ENCODE data around the gene GNA12. TPM values are rescaled to one million over a fixed set of nuclear protein-coding genes. Genes with fewer than 3 reads are reported as not detected.

GNA12 gene
- total and polyA plus RNA-seq, 2 of the 4 experiments (the other 2 are of a cell fraction) = 14.3 to 93.9 TPM

DNA sequence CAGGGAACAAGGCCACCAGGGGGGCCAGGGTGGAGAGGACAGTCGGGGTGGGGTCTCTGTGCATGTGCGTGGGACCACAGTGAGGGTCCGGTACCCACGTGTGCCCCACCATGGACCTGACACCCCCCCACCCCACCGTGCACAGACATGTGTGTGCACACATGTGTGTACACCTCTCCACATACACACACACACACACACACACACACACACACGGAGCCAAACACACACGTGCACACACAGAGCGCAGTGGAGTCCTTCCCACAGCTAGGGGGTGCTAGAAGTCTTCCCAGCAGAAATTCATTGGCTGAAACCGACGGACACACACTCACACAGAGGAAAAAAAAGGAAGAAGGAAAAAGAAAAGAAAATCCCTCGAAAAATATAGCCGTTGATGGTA lies 42.8 kb upstream of the GNA12 start:
- dilution Hi-C loops (cut with HindIII; ENCODE audit: low sequenced_read_pairs, unreplicated experiment) (no loop called here), in situ Hi-C loops (cut with MboI; ENCODE audit: low sequenced_read_pairs) (loop anchor here (10.0 kb wide), 2 partner anchors 268 to 1008 kb away; no protein-coding TSS in a partner anchor), intact Hi-C loops (cut with micrococcal nuclease) (loop anchor here (1.0 to 5.0 kb wide), 2 partner anchors 268 to 1745 kb away; no protein-coding TSS in a partner anchor)
- Histone ChIP-seq H4K20me1 (ENCODE audit: insufficient read depth, low read length) (no peaks in the 10 kb centered on the region), H2BK120ac (ENCODE audit: low read depth, low read length) (no peak overlapping the region), H3K27ac (ENCODE audit: insufficient read depth, low read length) (no peak overlapping the region), H4K91ac (ENCODE audit: insufficient read depth, low read depth, low read length) (no peak overlapping the region), H2AK5ac (ENCODE audit: low read depth, low read length) (no peak overlapping the region; the same call in 1 of the 2 replicates), H3K56ac (ENCODE audit: extremely low read depth, insufficient read depth, low read length) (no peak overlapping the region), H3K36me3 (ENCODE audit: control insufficient read depth, insufficient read depth, low read length) (no peaks in the 10 kb centered on the region), H3K4me3 (ENCODE audit: insufficient read depth, low read depth, low read length) (no peak overlapping the region), H3K9me1 (ENCODE audit: insufficient read depth, low read length) (no peaks in the 10 kb centered on the region), H3K9ac (ENCODE audit: low read depth, low read length) (no peak overlapping the region), H3K27me3 (ENCODE audit: control insufficient read depth, insufficient read depth, low read length) (peaks cover 2% of the 10 kb centered on the region; the same call in 1 of the 2 replicates), H2AFZ (replicated peaks; ENCODE audit: low read length, poor library complexity) (peak overlapping the region; percentile 18), H2BK15ac (ENCODE audit: low read depth, low read length) (no peak overlapping the region), H3K14ac (replicated peaks; ENCODE audit: low read depth, low read length) (no peak overlapping the region), H2AK9ac (replicated peaks; ENCODE audit: low read depth, low read length, poor library complexity) (no peak overlapping the region), H3K4ac (ENCODE audit: low read depth, low read length) (no peak overlapping the region), H4K5ac (ENCODE audit: low read depth, low read length) (no peak overlapping the region), H2BK5ac (ENCODE audit: low read depth, low read length, poor library complexity, severe bottlenecking) (no peak overlapping the region), H2BK20ac (ENCODE audit: low read depth, low read length) (no peak overlapping the region), H3K23ac (ENCODE audit: low read depth, low read length) (no peak overlapping the region), H3K79me1 (ENCODE audit: low read depth in 1 of 2, low read length in 2 of 2) (no peaks in the 10 kb centered on the region), H3K9me3 (ENCODE audit: control insufficient read depth, insufficient read depth, low read length) (no peaks in the 10 kb centered on the region), H4K8ac (ENCODE audit: low read depth in 2 of 2, low read length in 2 of 2) (no peak overlapping the region), H3K4me2 (ENCODE audit: low read depth, low read length) (no peak overlapping the region), H3K18ac (ENCODE audit: low read depth, low read length) (no peak overlapping the region), H3K4me1 (ENCODE audit: control insufficient read depth, insufficient read depth, low read length) (no peaks in the 10 kb centered on the region)
- ChIA-PET CTCF (interaction anchor here (0.5 to 1.5 kb wide), 3 partner anchors 129 to 1730 kb away, joined by 3 to 5 read pairs (median 4); no protein-coding TSS in a partner anchor), POLR2A (ENCODE audit: unreplicated experiment) (no interaction called here)
- DNase-seq (peak; percentile 82), ATAC-seq (ENCODE audit: low read depth) (peak; percentile 98)
- no TSS peak for BruUV-seq (replicated peaks)
- WGBS, 2 experiments (ENCODE audit: extremely low coverage in 2 of 2, insufficient read length in 1 of 2) = 7% methylated on average over 2 of the region's 12 CpGs; no CpG with 5 or more reads in 1 of the 2 experiments
- TF ChIP-seq POLR2A (IDR thresholded peaks at IDR 0.05; ENCODE audit: low read depth, low read length) = no peak
- TF ChIP-seq, protein P1, sequence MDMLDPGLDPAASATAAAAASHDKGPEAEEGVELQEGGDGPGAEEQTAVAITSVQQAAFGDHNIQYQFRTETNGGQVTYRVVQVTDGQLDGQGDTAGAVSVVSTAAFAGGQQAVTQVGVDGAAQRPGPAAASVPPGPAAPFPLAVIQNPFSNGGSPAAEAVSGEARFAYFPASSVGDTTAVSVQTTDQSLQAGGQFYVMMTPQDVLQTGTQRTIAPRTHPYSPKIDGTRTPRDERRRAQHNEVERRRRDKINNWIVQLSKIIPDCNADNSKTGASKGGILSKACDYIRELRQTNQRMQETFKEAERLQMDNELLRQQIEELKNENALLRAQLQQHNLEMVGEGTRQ (IDR thresholded peaks at IDR 0.05; ENCODE audit: low read depth, low read length) = 0 out of 2 replicates have a peak, but pooled peaks have one; percentile 11
- TF ChIP-seq, protein P2, sequence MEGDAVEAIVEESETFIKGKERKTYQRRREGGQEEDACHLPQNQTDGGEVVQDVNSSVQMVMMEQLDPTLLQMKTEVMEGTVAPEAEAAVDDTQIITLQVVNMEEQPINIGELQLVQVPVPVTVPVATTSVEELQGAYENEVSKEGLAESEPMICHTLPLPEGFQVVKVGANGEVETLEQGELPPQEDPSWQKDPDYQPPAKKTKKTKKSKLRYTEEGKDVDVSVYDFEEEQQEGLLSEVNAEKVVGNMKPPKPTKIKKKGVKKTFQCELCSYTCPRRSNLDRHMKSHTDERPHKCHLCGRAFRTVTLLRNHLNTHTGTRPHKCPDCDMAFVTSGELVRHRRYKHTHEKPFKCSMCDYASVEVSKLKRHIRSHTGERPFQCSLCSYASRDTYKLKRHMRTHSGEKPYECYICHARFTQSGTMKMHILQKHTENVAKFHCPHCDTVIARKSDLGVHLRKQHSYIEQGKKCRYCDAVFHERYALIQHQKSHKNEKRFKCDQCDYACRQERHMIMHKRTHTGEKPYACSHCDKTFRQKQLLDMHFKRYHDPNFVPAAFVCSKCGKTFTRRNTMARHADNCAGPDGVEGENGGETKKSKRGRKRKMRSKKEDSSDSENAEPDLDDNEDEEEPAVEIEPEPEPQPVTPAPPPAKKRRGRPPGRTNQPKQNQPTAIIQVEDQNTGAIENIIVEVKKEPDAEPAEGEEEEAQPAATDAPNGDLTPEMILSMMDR (conservative IDR thresholded peaks at IDR 0.05; ENCODE audit: low read depth, low read length) = peak; percentile 76
- TF ChIP-seq MAFK (IDR thresholded peaks at IDR 0.05; ENCODE audit: low read depth, low read length) = no peak
- TF ChIP-seq FOS (IDR thresholded peaks at IDR 0.05; ENCODE audit: low read depth, low read length) = no peak
- TF ChIP-seq MXI1 (IDR thresholded peaks at IDR 0.05; ENCODE audit: borderline replicate concordance, low read depth, low read length) = no peak
- TF ChIP-seq RCOR1 (IDR thresholded peaks at IDR 0.05; ENCODE audit: insufficient replicate concordance, low read length) = no peak
- TF ChIP-seq, protein P3, sequence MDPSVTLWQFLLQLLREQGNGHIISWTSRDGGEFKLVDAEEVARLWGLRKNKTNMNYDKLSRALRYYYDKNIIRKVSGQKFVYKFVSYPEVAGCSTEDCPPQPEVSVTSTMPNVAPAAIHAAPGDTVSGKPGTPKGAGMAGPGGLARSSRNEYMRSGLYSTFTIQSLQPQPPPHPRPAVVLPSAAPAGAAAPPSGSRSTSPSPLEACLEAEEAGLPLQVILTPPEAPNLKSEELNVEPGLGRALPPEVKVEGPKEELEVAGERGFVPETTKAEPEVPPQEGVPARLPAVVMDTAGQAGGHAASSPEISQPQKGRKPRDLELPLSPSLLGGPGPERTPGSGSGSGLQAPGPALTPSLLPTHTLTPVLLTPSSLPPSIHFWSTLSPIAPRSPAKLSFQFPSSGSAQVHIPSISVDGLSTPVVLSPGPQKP (IDR thresholded peaks at IDR 0.05; ENCODE audit: borderline replicate concordance, low read depth, low read length) = no peak
- no peak for TF ChIP-seq CEBPB (IDR thresholded peaks at IDR 0.05; ENCODE audit: low read depth, low read length)
- peak; percentile 67 for TF ChIP-seq SMC3 (IDR thresholded peaks at IDR 0.05; ENCODE audit: low read depth, low read length)
- peak; percentile 81 for TF ChIP-seq RAD21 (IDR thresholded peaks at IDR 0.05; ENCODE audit: low read length)
- TF ChIP-seq RFX5 (IDR thresholded peaks at IDR 0.05; ENCODE audit: low read depth, low read length) = no peak
- no peak for TF ChIP-seq MAZ (IDR thresholded peaks at IDR 0.05; ENCODE audit: borderline replicate concordance, low read depth, low read length)
- peak; percentile 94 for TF ChIP-seq BHLHE40 (IDR thresholded peaks at IDR 0.05; ENCODE audit: low read depth, low read length)
- no peak for TF ChIP-seq CHD1 (IDR thresholded peaks at IDR 0.05; ENCODE audit: low read depth, low read length)
- no peak for TF ChIP-seq NFE2L2 (IDR thresholded peaks at IDR 0.05; ENCODE audit: low read depth, low read length)

Measured in IMR-90 (cell line).